ENCODE measurements around the gene KRT17.

- TF ChIP-seq CTCF (conservative IDR thresholded peaks at IDR 0.05) (no peak), EZH2 (IDR thresholded peaks at IDR 0.05; ENCODE audit: low read depth) (no peak)
These were observed 43.5 kb downstream of the KRT17 start for GRCh38 chr17:41580687-41581365.

Data from PC-9 (cell line).